ENCODE data around the gene COMMD1.
"Not testable (repeated sequence)": the region's sequence is repeated elsewhere in the genome, so short reads cannot be mapped to it uniquely, and the experiment has no call there.

The COMMD1 gene

GRCh38 chr2:62074233-62074632 is 168.8 kb downstream of the COMMD1 start:
- no peak for DNase-seq (ENCODE audit: low read depth)

GRCh38 chr2:62076980-62077638 is 171.6 kb downstream of the COMMD1 start:
- no peak for DNase-seq (ENCODE audit: low read depth)

- DNase-seq (ENCODE audit: low read depth) = no peak
These were observed 179.3 kb downstream of the COMMD1 start for GRCh38 chr2:62084801-62085200.

- no peak for DNase-seq (ENCODE audit: low read depth)
These were observed 184.2 kb downstream of the COMMD1 start for GRCh38 chr2:62089658-62090057.

GRCh38 chr2:62091471-62091870 is 186.0 kb downstream of the COMMD1 start:
- no peak for DNase-seq (ENCODE audit: low read depth)

GRCh38 chr2:62099050-62099449 is 193.6 kb downstream of the COMMD1 start:
- DNase-seq (ENCODE audit: low read depth) = no peak

GRCh38 chr2:62099523-62100175 is 194.2 kb downstream of the COMMD1 start:
- DNase-seq (ENCODE audit: low read depth) = no peak

- no peak for DNase-seq (ENCODE audit: low read depth)
These were observed 196.4 kb downstream of the COMMD1 start for GRCh38 chr2:62101886-62102285.

GRCh38 chr2:62102402-62102920 is 197.0 kb downstream of the COMMD1 start:
- DNase-seq (ENCODE audit: low read depth) = no peak

- no peak for DNase-seq (ENCODE audit: low read depth)
These were observed 204.1 kb downstream of the COMMD1 start for GRCh38 chr2:62109554-62109953.

- no peak for DNase-seq (ENCODE audit: low read depth)
These were observed 205.0 kb downstream of the COMMD1 start for GRCh38 chr2:62110415-62111025.

- no peak for DNase-seq (ENCODE audit: low read depth)
These were observed 206.7 kb downstream of the COMMD1 start for GRCh38 chr2:62112179-62112578.

GRCh38 chr2:62114564-62114963 is 209.1 kb downstream of the COMMD1 start:
- no peak for DNase-seq (ENCODE audit: low read depth)

- DNase-seq (ENCODE audit: low read depth) = no peak
These were observed 211.5 kb downstream of the COMMD1 start for GRCh38 chr2:62116983-62117382.

- no peak for DNase-seq (ENCODE audit: low read depth)
These were observed 212.7 kb downstream of the COMMD1 start for GRCh38 chr2:62118160-62118559.

- DNase-seq (ENCODE audit: low read depth) = no peak
These were observed 214.0 kb downstream of the COMMD1 start for GRCh38 chr2:62119311-62119974.

GRCh38 chr2:62126239-62126638 is 220.8 kb downstream of the COMMD1 start:
- DNase-seq (ENCODE audit: low read depth) = not testable (repeated sequence)

- DNase-seq (ENCODE audit: low read depth) = no peak
These were observed 227.9 kb downstream of the COMMD1 start for GRCh38 chr2:62133320-62133823.

GRCh38 chr2:62136956-62137830 is 231.7 kb downstream of the COMMD1 start:
- no peak for DNase-seq (ENCODE audit: low read depth)

GRCh38 chr2:62140426-62141141 is 235.1 kb downstream of the COMMD1 start:
- no peak for DNase-seq (ENCODE audit: low read depth)

All from stimulated activated CD8-positive, alpha-beta memory T cell treated with anti-CD3 and anti-CD28 coated beads, Interleukin-4, amount 100 ng/mL, for 24 hours (primary cell).